HepG2 (cell line): ENCODE results near the gene ZNF77. TPM values are rescaled to one million over a fixed set of nuclear protein-coding genes. Genes with fewer than 3 reads are reported as not detected.

Experiments
- ATAC-seq: fragments of 200-7000 bp; cut with Tn5 transposase; 3 replicates; pipeline ENCODE4 v1.9.1; 2020; ENCODE audit warnings: mild to moderate bottlenecking, moderate library complexity
- BruUV-seq: library from RNA; stranded (reverse); fragments of 400-500 nt; replicated peaks from 2 replicates; lab custom pipeline; 2021; lab: Mats Ljungman, UMichigan
- CTCF ChIA-PET: fragments of 300-600 bp; formaldehyde crosslinking; extraction: SDS; loops from one replicate; lab custom pipeline; 2021; ENCODE audit warnings: low total read pairs, inconsistent platforms, low intra/inter-chr PET ratio; lab: Yijun Ruan, JAX
- POLR2A ChIA-PET: fragments of 350-600 bp; sonication (Branson Sonifier 250); formaldehyde crosslinking; loops from one replicate; lab custom pipeline; 2020; ENCODE audit warnings: antibody characterized with exemption, inconsistent platforms; lab: Yijun Ruan, JAX
- DNase-seq: peaks from one replicate; pipeline ENCODE4 v3.0.0-alpha.2; 2015; ENCODE audit warnings: low spot score
- FAIRE-seq: peaks from 3 replicates; lab custom pipeline; 2011; peaks lifted over from hg19 to GRCh38; lab: Jason Lieb, UNC
- H2AFZ ChIP-seq: one replicate; pipeline ENCODE4 v1.6.1; 2011; ENCODE audit warnings: low read length, inconsistent platforms
- H3K27ac ChIP-seq: fragments of 300-600 bp; 3 replicates; pipeline ENCODE4 v1.8.0; 2011; ENCODE audit warnings: mixed run types, mild to moderate bottlenecking, mixed read lengths, low read length, inconsistent platforms; ENCODE audit not compliant: insufficient read depth; ENCODE audit errors: extremely low read length
- H3K27me3 ChIP-seq, 2 experiments: fragments of 200-600 bp in 1 of 2; 2 replicates in 1 of 2; 3 replicates in 1 of 2; pipeline versions ENCODE4 v1.6.0 to v1.8.0; 2011; ENCODE audit warnings: low read length in 2 of 2, mild to moderate bottlenecking in 2 of 2, moderate library complexity in 2 of 2, inconsistent platforms in 1 of 2; ENCODE audit not compliant: insufficient read depth in 2 of 2, control insufficient read depth in 1 of 2
- H3K36me3 ChIP-seq, 2 experiments: fragments of 200-600 bp in 1 of 2; replicated peaks in 1 of 2; 2 replicates in 1 of 2; 3 replicates in 1 of 2; pipeline versions ENCODE4 v1.5.1 to v1.8.0; 2011; ENCODE audit warnings: low read length in 2 of 2, inconsistent platforms in 1 of 2; ENCODE audit not compliant: insufficient read depth in 2 of 2, control insufficient read depth in 1 of 2
- H3K4me1 ChIP-seq: 2 replicates; pipeline ENCODE4 v1.5.1; 2012; ENCODE audit warnings: low read length, inconsistent platforms; ENCODE audit not compliant: insufficient read depth
- H3K4me2 ChIP-seq: 2 replicates; pipeline ENCODE4 v1.6.0; 2011; ENCODE audit warnings: low read depth, low read length, inconsistent platforms
- H3K4me3 ChIP-seq, 3 experiments: fragments of 200-600 bp in 1 of 3; sonication (generic), shearing (Covaris generic) in 1 of 3; replicated peaks in 1 of 3; 2 replicates each; pipeline ENCODE4 v1.5.1; 2011 to 2016; ENCODE audit warnings: low read length in 3 of 3, inconsistent platforms in 2 of 3, low read depth in 2 of 3, mild to moderate bottlenecking in 2 of 3, control low read depth in 1 of 3, mixed read lengths in 1 of 3; ENCODE audit not compliant: insufficient read depth in 1 of 3
- H3K79me2 ChIP-seq: one replicate; pipeline ENCODE4 v1.6.1; 2011; ENCODE audit warnings: low read length, inconsistent platforms; ENCODE audit not compliant: insufficient read depth
- H3K9ac ChIP-seq: 2 replicates; pipeline ENCODE4 v1.6.0; 2011; ENCODE audit warnings: mild to moderate bottlenecking, low read depth, low read length, inconsistent platforms; ENCODE audit not compliant: insufficient read depth
- H3K9me3 ChIP-seq: 2 replicates; pipeline ENCODE4 v1.5.1; 2012; ENCODE audit warnings: mild to moderate bottlenecking, low read length
- H4K20me1 ChIP-seq: 2 replicates; pipeline ENCODE4 v1.6.0; 2011; ENCODE audit warnings: inconsistent platforms, mild to moderate bottlenecking, low read length, moderate library complexity; ENCODE audit not compliant: insufficient read depth
- MLLT10 ChIP-seq: sonication (generic); formaldehyde crosslinking; IDR thresholded peaks from 2 replicates; pipeline ENCODE4 v1.4.0; 2020; ENCODE audit warnings: missing genetic modification reagents
- NR2F2 ChIP-seq: IDR thresholded peaks from 2 replicates; pipeline ENCODE4 v1.6.1; 2012; ENCODE audit warnings: low read depth, inconsistent platforms, borderline replicate concordance
- TBP ChIP-seq: sonication (generic); formaldehyde crosslinking; IDR thresholded peaks from 2 replicates; pipeline ENCODE4 v1.5.0; 2020; ENCODE audit warnings: missing genetic modification reagents
- ZBTB7A ChIP-seq: sonication (generic); formaldehyde crosslinking; IDR thresholded peaks from 2 replicates; pipeline ENCODE4 v1.8.0; 2022; ENCODE audit warnings: mild to moderate bottlenecking, missing genetic modification reagents
- ZFP62 ChIP-seq: sonication (generic); formaldehyde crosslinking; IDR thresholded peaks from 2 replicates; pipeline ENCODE4 v1.4.0; 2020; ENCODE audit warnings: missing genetic modification reagents
- ZNF121 ChIP-seq: sonication (generic); formaldehyde crosslinking; IDR thresholded peaks from 2 replicates; pipeline ENCODE4 v1.5.0; 2020; ENCODE audit warnings: mild to moderate bottlenecking, missing genetic modification reagents
- WGBS: methylation state at CpG from one replicate; pipeline ENCODE4 v1.1.6; 2017; ENCODE audit warnings: low lambda C conversion rate; 5-methylcytosine and 5-hydroxymethylcytosine counted together
- in situ Hi-C: cut with HindIII; loops from 2 replicates; pipeline ENCODE4 v1.10.0; 2017; ENCODE audit warnings: low pct_unique_long_range_greater_than_20kb; ENCODE audit not compliant: extremely low pct_ligation_motif_present
- intact Hi-C: fragments of 100-400 bp; cut with micrococcal nuclease; formaldehyde crosslinking; loops from one replicate; pipeline ENCODE4 v1.10.0; 2022; ENCODE audit not compliant: unreplicated experiment
- polyA plus RNA-seq, 8 experiments: library from polyadenylated mRNA; depleted of rRNA in 3 of 8; stranded (reverse) in 7 of 8; unstranded in 1 of 8; fragments of >200 nt; fragmentation: Illumina TruSeq in 4 of 8; extraction: Trizol in 4 of 8; gene quantifications; 2 replicates each; pipeline versions ENCODE4 v1.2.1 to v1.2.3, GENCODE V29; 2011 to 2016; ENCODE audit warnings: low read depth in 4 of 8, missing spikeins in 1 of 8, mixed read lengths in 1 of 8; ENCODE audit not compliant: insufficient read depth in 1 of 8
- total RNA-seq, 5 experiments: library from RNA; depleted of rRNA; stranded (reverse); fragments of >200 nt; fragmentation: Illumina TruSeq; extraction: Trizol; gene quantifications; 2 replicates each; pipeline ENCODE4 v1.2.3, GENCODE V29; 2016; ENCODE audit warnings: low read depth in 1 of 5
- TF ChIP-seq, protein P1 (sequence below): sonication (generic); IDR thresholded peaks from 2 replicates; pipeline ENCODE4 v1.6.1; 2016; ENCODE audit warnings: low read depth, borderline replicate concordance
- TF ChIP-seq, protein P2 (sequence below): sonication (generic); formaldehyde crosslinking; IDR thresholded peaks from 2 replicates; pipeline ENCODE4 v1.4.0; 2020; ENCODE audit warnings: missing genetic modification reagents, mild to moderate bottlenecking, borderline replicate concordance
- TF ChIP-seq, protein P3 (sequence below): sonication (generic); formaldehyde crosslinking; conservative IDR thresholded peaks from 2 replicates; pipeline ENCODE4 v1.4.0; 2020; ENCODE audit warnings: mild to moderate bottlenecking, missing genetic modification reagents, moderate library complexity

Gene ZNF77
- total and polyA plus RNA-seq, 2 of the 13 experiments (the other 11 are each of a cell fraction or from before 2014, with no cell fraction given): 7.1 to 11.5 TPM

DNA sequence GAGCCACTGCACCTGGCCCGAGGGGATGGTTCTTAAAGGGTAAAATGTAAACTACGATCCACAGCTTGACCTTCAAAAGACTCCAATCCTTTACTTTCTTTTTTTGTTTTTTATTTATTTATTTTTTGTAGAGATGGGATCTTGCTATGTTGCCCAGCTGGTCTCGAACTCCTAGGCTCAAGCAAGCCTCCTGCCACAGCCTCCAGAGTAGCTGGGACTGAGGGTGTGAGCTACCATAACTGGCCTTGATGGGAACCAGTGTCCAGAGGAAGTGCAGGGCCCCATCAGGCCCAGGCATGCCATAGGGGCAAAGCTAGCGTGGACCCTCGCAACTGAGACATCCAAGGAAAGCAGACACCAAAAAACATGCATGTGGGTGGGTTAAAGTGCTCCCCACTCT lies 18.4 kb upstream of the ZNF77 start:
- ATAC-seq (no peak), DNase-seq (no peak), FAIRE-seq (no peak)
- Histone ChIP-seq H3K4me1 (peaks cover 4% of the 10 kb centered on the region; the same call in 1 of the 2 replicates), H3K4me2 (no peak overlapping the region), H3K27me3 (no peaks in the 10 kb centered on the region), H3K36me3 (no peaks in the 10 kb centered on the region), H3K27ac (no peak overlapping the region), H3K9me3 (no peaks in the 10 kb centered on the region), H3K4me3 (no peak overlapping the region), H4K20me1 (no peaks in the 10 kb centered on the region), H2AFZ (no peak overlapping the region), H3K79me2 (no peaks in the 10 kb centered on the region), H3K9ac (no peak overlapping the region)
- in situ Hi-C loops: no loop called here
- ChIA-PET CTCF (no interaction called here), POLR2A (interaction anchor here (1.1 to 1.5 kb wide), 2 partner anchors 13 to 146 kb away, joined by 4 read pairs; no protein-coding TSS in a partner anchor)
- BruUV-seq: no TSS peak
- TF ChIP-seq ZNF121 (CRISPR knock-in tag) (peak; percentile 92), MLLT10 (CRISPR knock-in tag) (no peak)
- intact Hi-C loops: no loop called here
- 70% methylated on average over 5 of the region's 5 CpGs for WGBS

DNA sequence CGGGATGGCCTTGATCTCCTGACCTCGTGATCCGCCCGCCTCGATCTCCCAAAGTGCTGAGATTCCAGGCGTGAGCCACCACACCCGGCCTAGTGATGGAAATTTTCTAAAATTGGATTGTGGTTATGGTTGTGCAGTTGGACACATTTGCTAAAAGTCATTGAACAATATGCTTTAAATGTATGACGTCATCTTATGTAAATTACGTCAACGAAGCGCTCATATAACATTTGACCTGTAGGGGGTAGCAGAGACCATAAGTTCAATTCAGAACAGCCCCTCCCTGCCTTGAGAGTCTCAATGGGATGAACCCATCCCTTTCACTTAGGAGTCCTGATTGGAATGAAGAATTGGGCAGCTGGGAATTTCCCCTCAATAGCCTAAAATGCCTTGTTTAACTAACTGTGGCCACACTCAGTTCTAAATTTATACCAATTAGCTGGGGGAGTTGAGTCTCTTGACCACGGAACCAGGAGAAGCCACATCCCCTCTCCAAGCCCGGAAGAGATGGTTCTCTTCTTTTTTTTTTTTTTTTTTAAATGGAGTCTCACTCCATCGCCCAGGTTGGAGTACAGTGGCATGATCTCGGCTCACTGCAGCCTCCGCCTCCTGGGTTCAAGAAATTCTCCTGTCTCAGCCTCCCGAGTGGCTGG lies 17.4 kb upstream of the ZNF77 start:
- BruUV-seq: no TSS peak
- ATAC-seq (peak; percentile 63), FAIRE-seq (peak; percentile 78), DNase-seq (peak; percentile 70)
- Histone ChIP-seq H4K20me1 (no peaks in the 10 kb centered on the region), H2AFZ (no peak overlapping the region), H3K27ac (no peak overlapping the region), H3K9me3 (no peaks in the 10 kb centered on the region), H3K36me3 (no peaks in the 10 kb centered on the region), H3K27me3 (no peaks in the 10 kb centered on the region), H3K4me3 (0 out of 6 replicates have a peak overlapping the region, but pooled peaks of 1 of the 3 experiments have one; percentile 10), H3K79me2 (no peaks in the 10 kb centered on the region), H3K9ac (no peak overlapping the region), H3K4me1 (no peaks in the 10 kb centered on the region), H3K4me2 (peak overlapping the region; percentile 41; the same call in 1 of the 2 replicates)
- in situ Hi-C loops: no loop called here
- POLR2A ChIA-PET: interaction anchor here (1.1 to 1.5 kb wide), 2 partner anchors 12 to 147 kb away, joined by 4 read pairs; no protein-coding TSS in a partner anchor
- WGBS: 29% methylated on average over 17 of the region's 17 CpGs
- CTCF ChIA-PET: interaction anchor here (0.7 to 1.9 kb wide), 9 partner anchors 9 to 249 kb away, joined by 3 to 15 read pairs (median 5); no protein-coding TSS in a partner anchor
- intact Hi-C loops: loop anchor here (1.0 kb wide), 3 partner anchors 142 to 164 kb away; no protein-coding TSS in a partner anchor
- TF ChIP-seq, protein P1, sequence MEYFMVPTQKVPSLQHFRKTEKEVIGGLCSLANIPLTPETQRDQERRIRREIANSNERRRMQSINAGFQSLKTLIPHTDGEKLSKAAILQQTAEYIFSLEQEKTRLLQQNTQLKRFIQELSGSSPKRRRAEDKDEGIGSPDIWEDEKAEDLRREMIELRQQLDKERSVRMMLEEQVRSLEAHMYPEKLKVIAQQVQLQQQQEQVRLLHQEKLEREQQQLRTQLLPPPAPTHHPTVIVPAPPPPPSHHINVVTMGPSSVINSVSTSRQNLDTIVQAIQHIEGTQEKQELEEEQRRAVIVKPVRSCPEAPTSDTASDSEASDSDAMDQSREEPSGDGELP: no peak
- TF ChIP-seq TBP (CRISPR knock-in tag) (no peak), ZFP62 (CRISPR knock-in tag) (no peak), ZBTB7A (CRISPR knock-in tag) (0 out of 2 replicates have a peak, but pooled peaks have one; percentile 27), NR2F2 (0 out of 2 replicates have a peak, but pooled peaks have one; percentile 22)
- TF ChIP-seq, protein P2, sequence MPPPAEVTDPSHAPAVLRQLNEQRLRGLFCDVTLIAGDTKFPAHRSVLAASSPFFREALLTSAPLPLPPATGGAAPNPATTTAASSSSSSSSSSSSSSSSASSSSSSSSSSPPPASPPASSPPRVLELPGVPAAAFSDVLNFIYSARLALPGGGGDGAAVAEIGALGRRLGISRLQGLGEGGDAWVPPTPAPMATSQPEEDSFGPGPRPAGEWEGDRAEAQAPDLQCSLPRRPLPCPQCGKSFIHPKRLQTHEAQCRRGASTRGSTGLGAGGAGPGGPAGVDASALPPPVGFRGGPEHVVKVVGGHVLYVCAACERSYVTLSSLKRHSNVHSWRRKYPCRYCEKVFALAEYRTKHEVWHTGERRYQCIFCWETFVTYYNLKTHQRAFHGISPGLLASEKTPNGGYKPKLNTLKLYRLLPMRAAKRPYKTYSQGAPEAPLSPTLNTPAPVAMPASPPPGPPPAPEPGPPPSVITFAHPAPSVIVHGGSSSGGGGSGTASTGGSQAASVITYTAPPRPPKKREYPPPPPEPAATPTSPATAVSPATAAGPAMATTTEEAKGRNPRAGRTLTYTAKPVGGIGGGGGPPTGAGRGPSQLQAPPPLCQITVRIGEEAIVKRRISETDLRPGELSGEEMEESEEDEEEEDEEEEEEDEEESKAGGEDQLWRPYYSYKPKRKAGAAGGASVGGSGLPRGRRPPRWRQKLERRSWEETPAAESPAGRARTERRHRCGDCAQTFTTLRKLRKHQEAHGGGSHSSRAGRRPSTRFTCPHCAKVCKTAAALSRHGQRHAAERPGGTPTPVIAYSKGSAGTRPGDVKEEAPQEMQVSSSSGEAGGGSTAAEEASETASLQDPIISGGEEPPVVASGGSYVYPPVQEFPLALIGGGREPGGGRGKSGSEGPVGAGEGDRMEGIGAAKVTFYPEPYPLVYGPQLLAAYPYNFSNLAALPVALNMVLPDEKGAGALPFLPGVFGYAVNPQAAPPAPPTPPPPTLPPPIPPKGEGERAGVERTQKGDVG (CRISPR knock-in tag): no peak
- TF ChIP-seq, protein P3, sequence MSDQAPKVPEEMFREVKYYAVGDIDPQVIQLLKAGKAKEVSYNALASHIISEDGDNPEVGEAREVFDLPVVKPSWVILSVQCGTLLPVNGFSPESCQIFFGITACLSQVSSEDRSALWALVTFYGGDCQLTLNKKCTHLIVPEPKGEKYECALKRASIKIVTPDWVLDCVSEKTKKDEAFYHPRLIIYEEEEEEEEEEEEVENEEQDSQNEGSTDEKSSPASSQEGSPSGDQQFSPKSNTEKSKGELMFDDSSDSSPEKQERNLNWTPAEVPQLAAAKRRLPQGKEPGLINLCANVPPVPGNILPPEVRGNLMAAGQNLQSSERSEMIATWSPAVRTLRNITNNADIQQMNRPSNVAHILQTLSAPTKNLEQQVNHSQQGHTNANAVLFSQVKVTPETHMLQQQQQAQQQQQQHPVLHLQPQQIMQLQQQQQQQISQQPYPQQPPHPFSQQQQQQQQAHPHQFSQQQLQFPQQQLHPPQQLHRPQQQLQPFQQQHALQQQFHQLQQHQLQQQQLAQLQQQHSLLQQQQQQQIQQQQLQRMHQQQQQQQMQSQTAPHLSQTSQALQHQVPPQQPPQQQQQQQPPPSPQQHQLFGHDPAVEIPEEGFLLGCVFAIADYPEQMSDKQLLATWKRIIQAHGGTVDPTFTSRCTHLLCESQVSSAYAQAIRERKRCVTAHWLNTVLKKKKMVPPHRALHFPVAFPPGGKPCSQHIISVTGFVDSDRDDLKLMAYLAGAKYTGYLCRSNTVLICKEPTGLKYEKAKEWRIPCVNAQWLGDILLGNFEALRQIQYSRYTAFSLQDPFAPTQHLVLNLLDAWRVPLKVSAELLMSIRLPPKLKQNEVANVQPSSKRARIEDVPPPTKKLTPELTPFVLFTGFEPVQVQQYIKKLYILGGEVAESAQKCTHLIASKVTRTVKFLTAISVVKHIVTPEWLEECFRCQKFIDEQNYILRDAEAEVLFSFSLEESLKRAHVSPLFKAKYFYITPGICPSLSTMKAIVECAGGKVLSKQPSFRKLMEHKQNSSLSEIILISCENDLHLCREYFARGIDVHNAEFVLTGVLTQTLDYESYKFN (CRISPR knock-in tag): no peak
